Kidney epithelial cell (primary cell): Measurements from ENCODE around the gene KMT2C. TPM values are rescaled to one million over a fixed set of nuclear protein-coding genes. Genes with fewer than 3 reads are reported as not detected.

Experiments
- DNase-seq: peaks from one replicate; pipeline ENCODE4 v3.0.0-alpha.2; 2010; ENCODE audit warnings: low read depth
- H3K27me3 ChIP-seq: 2 replicates; pipeline ENCODE4 v1.6.0; 2011; ENCODE audit warnings: low read length; ENCODE audit not compliant: control insufficient read depth, insufficient read depth
- H3K36me3 ChIP-seq: 2 replicates; pipeline ENCODE4 v1.5.1; 2011; ENCODE audit warnings: low read length; ENCODE audit not compliant: control insufficient read depth, insufficient read depth
- H3K4me3 ChIP-seq: 2 replicates; pipeline ENCODE4 v1.5.1; 2011; ENCODE audit warnings: low read depth, mild to moderate bottlenecking, control low read depth, low read length
- total RNA-seq: library from RNA; depleted of rRNA; stranded (reverse); fragments of >200 nt; gene quantifications from 2 replicates; pipeline ENCODE4 v1.2.3, GENCODE V29; 2015
- TF ChIP-seq, protein P1 (sequence below): IDR thresholded peaks from 2 replicates; pipeline ENCODE4 v1.5.1; 2011; ENCODE audit warnings: mild to moderate bottlenecking, moderate library complexity, low read length, control low read depth, inconsistent platforms; ENCODE audit not compliant: insufficient read depth, poor library complexity, severe bottlenecking

KMT2C gene
- total RNA-seq, 1 donor from 2014 or later = 29.0 TPM

DNA sequence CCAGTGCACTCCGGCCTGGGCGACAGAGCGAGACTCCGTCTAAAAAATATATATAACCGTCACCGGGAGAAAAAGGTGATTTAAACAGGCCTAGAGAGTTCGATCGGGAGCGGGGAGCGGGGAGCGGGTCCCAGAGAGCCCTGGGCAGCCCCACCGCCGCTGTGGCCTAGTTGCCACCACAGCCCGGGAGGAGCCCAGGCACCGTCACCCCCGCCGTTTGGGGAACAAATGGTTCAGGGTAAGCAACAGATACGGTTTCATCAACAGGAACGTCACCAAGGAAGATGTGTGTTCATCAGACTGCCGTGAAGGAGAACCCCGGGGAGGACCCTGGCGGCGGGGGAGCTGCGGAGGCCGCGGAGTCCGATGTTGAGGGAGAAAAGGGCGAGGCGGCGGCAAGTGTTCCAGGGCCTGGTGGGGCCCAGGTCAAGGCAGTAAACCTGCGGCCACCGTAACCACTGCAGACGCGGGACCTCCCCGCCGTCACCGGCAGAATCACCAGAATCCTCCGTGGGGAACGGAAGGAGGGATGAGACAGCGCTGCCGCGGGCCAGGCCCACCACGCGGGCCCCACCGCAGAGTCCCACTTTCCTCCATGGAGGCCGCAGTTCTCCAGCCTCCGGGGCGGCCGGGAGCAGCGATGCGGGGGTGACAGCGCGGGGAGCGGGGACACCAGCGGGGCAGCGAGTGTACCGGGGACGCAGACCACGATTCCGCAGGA, 306.9 kb downstream of the KMT2C start:
- TF ChIP-seq, protein P1, sequence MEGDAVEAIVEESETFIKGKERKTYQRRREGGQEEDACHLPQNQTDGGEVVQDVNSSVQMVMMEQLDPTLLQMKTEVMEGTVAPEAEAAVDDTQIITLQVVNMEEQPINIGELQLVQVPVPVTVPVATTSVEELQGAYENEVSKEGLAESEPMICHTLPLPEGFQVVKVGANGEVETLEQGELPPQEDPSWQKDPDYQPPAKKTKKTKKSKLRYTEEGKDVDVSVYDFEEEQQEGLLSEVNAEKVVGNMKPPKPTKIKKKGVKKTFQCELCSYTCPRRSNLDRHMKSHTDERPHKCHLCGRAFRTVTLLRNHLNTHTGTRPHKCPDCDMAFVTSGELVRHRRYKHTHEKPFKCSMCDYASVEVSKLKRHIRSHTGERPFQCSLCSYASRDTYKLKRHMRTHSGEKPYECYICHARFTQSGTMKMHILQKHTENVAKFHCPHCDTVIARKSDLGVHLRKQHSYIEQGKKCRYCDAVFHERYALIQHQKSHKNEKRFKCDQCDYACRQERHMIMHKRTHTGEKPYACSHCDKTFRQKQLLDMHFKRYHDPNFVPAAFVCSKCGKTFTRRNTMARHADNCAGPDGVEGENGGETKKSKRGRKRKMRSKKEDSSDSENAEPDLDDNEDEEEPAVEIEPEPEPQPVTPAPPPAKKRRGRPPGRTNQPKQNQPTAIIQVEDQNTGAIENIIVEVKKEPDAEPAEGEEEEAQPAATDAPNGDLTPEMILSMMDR = no peak
- Histone ChIP-seq H3K36me3 (peaks cover 6% of the 10 kb centered on the region), H3K27me3 (no peaks in the 10 kb centered on the region), H3K4me3 (no peak overlapping the region)
- no peak for DNase-seq

DNA sequence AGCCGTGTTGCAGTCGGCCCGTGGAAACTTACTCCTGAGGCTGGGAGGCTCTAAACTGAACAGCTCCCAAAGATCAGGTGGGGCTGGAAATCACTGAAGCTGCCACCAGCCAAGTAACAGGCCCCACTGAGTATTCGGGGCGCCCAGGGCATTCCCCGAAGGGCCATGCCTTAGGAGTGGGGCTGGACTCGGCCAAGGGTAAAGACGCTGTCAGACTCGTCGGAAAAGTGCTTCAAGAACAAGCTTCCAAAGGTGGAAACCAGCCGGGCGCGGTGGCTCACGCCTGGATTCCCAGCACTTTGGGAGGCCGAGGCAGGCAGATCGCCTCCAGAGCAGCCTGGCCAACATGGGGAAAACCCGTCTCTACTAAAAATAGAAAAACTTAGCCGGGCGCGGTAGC, 307.6 kb downstream of the KMT2C start:
- peaks cover 4% of the 10 kb centered on the region for H3K36me3 ChIP-seq
- H3K4me3 ChIP-seq = no peak overlapping the region
- no peak for DNase-seq
- no peaks in the 10 kb centered on the region for H3K27me3 ChIP-seq
- TF ChIP-seq, protein P1 = no peak

DNA sequence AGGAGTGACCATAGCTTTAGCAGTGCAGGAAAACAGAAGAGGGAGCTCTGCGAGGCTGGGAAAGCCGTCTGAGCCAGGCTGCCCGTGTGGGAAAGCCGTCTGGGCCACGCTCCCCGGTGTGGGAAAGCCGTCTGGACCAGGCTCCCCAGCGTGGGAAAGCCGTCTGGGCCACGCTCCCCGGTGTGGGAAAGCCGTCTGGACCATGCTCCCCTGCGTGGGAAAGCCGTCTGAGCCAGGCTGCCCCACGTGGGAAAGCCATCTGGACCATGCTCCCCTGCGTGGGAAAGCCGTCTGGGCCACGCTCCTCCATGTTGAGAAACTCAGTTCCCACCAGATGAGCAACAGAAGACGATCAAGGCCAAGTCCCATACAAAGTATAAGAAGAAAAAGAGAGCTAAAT, 308.6 kb downstream of the KMT2C start:
- Histone ChIP-seq H3K27me3 (no peaks in the 10 kb centered on the region), H3K4me3 (no peak overlapping the region), H3K36me3 (peaks cover 4% of the 10 kb centered on the region)
- DNase-seq = no peak
- TF ChIP-seq, protein P1 = no peak

DNA sequence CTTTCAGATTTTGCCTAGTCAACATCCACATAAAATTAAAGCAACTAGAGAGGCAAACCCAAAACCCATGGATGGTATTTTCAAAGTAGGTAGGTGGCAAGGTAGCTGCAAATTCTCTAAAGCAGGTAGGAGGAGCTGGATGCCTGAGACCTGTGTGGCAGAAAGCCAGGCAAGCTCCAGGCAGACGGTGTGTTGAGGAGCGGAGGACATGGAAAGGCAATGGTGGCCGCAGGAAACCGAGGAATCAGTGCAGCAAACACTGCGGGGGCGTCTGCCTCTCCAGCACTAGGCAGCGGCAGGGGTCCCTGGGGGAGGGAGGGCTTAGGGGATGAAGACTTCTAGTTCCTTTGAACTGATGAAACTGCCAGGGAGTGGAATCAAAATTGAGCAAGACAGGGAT, 309.1 kb downstream of the KMT2C start:
- Histone ChIP-seq H3K4me3 (no peak overlapping the region), H3K36me3 (peaks cover 4% of the 10 kb centered on the region), H3K27me3 (no peaks in the 10 kb centered on the region)
- TF ChIP-seq, protein P1 = no peak
- DNase-seq = no peak

DNA sequence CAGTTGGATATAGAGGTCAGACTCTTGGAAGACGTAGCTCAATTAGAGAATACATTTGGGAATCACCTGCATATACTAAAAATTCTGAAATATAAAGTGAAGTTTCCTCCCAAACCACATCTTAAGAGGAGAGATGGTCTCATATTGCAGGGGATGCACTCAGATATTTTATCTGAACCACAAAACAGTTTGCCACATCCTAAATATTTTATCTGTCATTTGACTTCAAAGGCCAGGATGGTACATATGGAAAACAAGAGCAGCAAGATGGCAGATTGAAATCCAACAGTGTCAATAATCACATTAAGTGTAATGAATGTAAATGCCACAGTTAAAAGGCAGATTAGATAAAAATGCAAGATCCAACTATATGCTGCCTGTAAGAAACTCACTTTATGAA, 313.3 kb downstream of the KMT2C start:
- no peak for DNase-seq
- Histone ChIP-seq H3K4me3 (no peak overlapping the region), H3K36me3 (peaks cover 3% of the 10 kb centered on the region), H3K27me3 (no peaks in the 10 kb centered on the region)
- TF ChIP-seq, protein P1 = no peak

DNA sequence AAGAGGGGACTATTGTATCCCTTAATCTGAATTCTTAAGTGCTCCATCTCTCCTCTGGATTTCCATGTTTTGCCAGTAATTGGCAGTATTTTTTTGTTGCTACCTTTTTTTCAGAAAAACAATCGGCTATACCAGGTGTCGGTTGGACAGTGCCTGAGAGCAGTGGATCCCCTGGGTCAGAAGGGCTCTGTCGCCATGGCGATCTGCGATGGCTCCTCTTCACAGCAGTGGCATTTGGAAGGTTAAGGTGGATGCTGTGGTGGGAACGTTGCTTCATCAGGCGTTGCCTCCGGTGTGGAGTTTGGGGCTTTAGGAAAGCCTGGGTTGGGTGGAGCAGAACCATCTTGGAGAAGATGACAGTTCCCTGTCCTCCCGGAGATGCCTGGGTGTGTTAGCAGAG, 314.4 kb downstream of the KMT2C start:
- peaks cover 3% of the 10 kb centered on the region for H3K36me3 ChIP-seq
- TF ChIP-seq, protein P1 = no peak

More for the DNA sequence above, 314.4 kb downstream of the KMT2C start:
- H3K4me3 ChIP-seq = no peak overlapping the region
- DNase-seq = no peak
- no peaks in the 10 kb centered on the region for H3K27me3 ChIP-seq
